Keratinocyte (primary cell): ENCODE data around the gene SIM1. TPM values are rescaled to one million over a fixed set of nuclear protein-coding genes. Genes with fewer than 3 reads are reported as not detected.

Experiments
- DNase-seq: peaks from one replicate; pipeline ENCODE4 v3.0.0-alpha.2; 2011; ENCODE audit warnings: low read depth, missing footprints, low spot score
- FAIRE-seq: peaks from 2 replicates; lab custom pipeline; 2011; peaks lifted over from hg19 to GRCh38; lab: Jason Lieb, UNC
- H2AFZ ChIP-seq: 2 replicates; pipeline ENCODE4 v1.6.0; 2012; ENCODE audit warnings: low read length, control low read depth, inconsistent platforms; ENCODE audit not compliant: control insufficient read depth
- H3K27ac ChIP-seq: 2 replicates; pipeline ENCODE4 v1.5.1; 2011; ENCODE audit warnings: low read length; ENCODE audit not compliant: control insufficient read depth, insufficient read depth
- H3K27me3 ChIP-seq: 3 replicates; pipeline ENCODE4 v1.6.0; 2011; ENCODE audit warnings: low read length; ENCODE audit not compliant: control insufficient read depth, insufficient read depth; ENCODE audit errors: extremely low read depth
- H3K36me3 ChIP-seq, 2 experiments: 2 replicates in 1 of 2; 3 replicates in 1 of 2; pipeline ENCODE4 v1.5.1; 2011; ENCODE audit warnings: low read length in 2 of 2, mild to moderate bottlenecking in 1 of 2; ENCODE audit not compliant: control insufficient read depth in 2 of 2, insufficient read depth in 2 of 2; ENCODE audit errors: extremely low read depth in 1 of 2
- H3K4me1 ChIP-seq: 3 replicates; pipeline ENCODE4 v1.5.1; 2011; ENCODE audit warnings: low read length; ENCODE audit not compliant: control insufficient read depth, insufficient read depth; ENCODE audit errors: extremely low read depth
- H3K4me2 ChIP-seq: 3 replicates; pipeline ENCODE4 v1.6.0; 2011; ENCODE audit warnings: low read depth, low read length; ENCODE audit not compliant: control insufficient read depth, insufficient read depth; ENCODE audit errors: extremely low read depth
- H3K4me3 ChIP-seq, 3 experiments: fragments of 200-600 bp in 1 of 3; sonication (generic) in 1 of 3; 2 replicates in 2 of 3; 3 replicates in 1 of 3; pipeline ENCODE4 v1.5.1; 2011 to 2016; ENCODE audit warnings: low read length in 3 of 3, mild to moderate bottlenecking in 3 of 3, control low read depth in 2 of 3, inconsistent platforms in 1 of 3, low read depth in 1 of 3, mixed read lengths in 1 of 3, mixed run types in 1 of 3, moderate library complexity in 1 of 3; ENCODE audit not compliant: control insufficient read depth in 2 of 3, insufficient read depth in 2 of 3; ENCODE audit errors: extremely low read depth in 1 of 3
- H3K79me2 ChIP-seq: 2 replicates; pipeline ENCODE4 v1.6.0; 2012; ENCODE audit warnings: low read length; ENCODE audit not compliant: control insufficient read depth, insufficient read depth
- H3K9ac ChIP-seq: 3 replicates; pipeline ENCODE4 v1.6.0; 2011; ENCODE audit warnings: low read length; ENCODE audit not compliant: control insufficient read depth, insufficient read depth; ENCODE audit errors: extremely low read depth
- H3K9me1 ChIP-seq: 3 replicates; pipeline ENCODE4 v1.6.0; 2011; ENCODE audit warnings: low read length; ENCODE audit not compliant: control insufficient read depth, insufficient read depth; ENCODE audit errors: extremely low read depth
- H3K9me3 ChIP-seq: 2 replicates; pipeline ENCODE4 v1.5.1; 2012; ENCODE audit warnings: low read depth, low read length; ENCODE audit not compliant: control insufficient read depth
- H4K20me1 ChIP-seq: 3 replicates; pipeline ENCODE4 v1.6.0; 2011; ENCODE audit warnings: low read length; ENCODE audit not compliant: control insufficient read depth, insufficient read depth; ENCODE audit errors: extremely low read depth
- EZH2 ChIP-seq: IDR thresholded peaks from one replicate; pipeline ENCODE4 v1.6.1; 2012; ENCODE audit warnings: inconsistent platforms, mild to moderate bottlenecking, low read length, moderate library complexity
- dilution Hi-C: fragments of 300-500 bp; cut with MboI; formaldehyde crosslinking; loops from one replicate; pipeline ENCODE4 v1.7.0; 2020; ENCODE audit warnings: low sequenced_read_pairs; ENCODE audit not compliant: extremely low pct_ligation_motif_present
- polyA plus RNA-seq, 5 experiments: library from polyadenylated mRNA; depleted of rRNA in 3 of 5; stranded (reverse) in 3 of 5; stranded (forward) in 1 of 5; unstranded in 1 of 5; fragments of >200 nt; gene quantifications; 1 replicate in 1 of 5; 2 replicates in 3 of 5; 3 replicates in 1 of 5; pipeline versions ENCODE4 v1.2.1 to v1.2.3, GENCODE V29; 2011 to 2012; ENCODE audit warnings: missing spikeins in 2 of 5, low read depth in 1 of 5, low replicate concordance in 1 of 5
- TF ChIP-seq, protein P1 (sequence below), 3 experiments: IDR thresholded peaks in 1 of 3; conservative IDR thresholded peaks in 1 of 3; optimal IDR thresholded peaks in 1 of 3; 2 replicates in 2 of 3; 3 replicates in 1 of 3; pipeline versions ENCODE3 to v1.5.1; 2011; ENCODE audit warnings: low read length in 3 of 3, mild to moderate bottlenecking in 3 of 3, moderate library complexity in 2 of 3, control low read depth in 1 of 3, inconsistent platforms in 1 of 3; ENCODE audit not compliant: insufficient read depth in 2 of 3; ENCODE audit errors: extremely low read depth in 1 of 3

Gene SIM1
- polyA plus RNA-seq, 1 donor (not counting 4 experiments of a cell fraction or from before 2014, with no cell fraction given): not detected

DNA sequence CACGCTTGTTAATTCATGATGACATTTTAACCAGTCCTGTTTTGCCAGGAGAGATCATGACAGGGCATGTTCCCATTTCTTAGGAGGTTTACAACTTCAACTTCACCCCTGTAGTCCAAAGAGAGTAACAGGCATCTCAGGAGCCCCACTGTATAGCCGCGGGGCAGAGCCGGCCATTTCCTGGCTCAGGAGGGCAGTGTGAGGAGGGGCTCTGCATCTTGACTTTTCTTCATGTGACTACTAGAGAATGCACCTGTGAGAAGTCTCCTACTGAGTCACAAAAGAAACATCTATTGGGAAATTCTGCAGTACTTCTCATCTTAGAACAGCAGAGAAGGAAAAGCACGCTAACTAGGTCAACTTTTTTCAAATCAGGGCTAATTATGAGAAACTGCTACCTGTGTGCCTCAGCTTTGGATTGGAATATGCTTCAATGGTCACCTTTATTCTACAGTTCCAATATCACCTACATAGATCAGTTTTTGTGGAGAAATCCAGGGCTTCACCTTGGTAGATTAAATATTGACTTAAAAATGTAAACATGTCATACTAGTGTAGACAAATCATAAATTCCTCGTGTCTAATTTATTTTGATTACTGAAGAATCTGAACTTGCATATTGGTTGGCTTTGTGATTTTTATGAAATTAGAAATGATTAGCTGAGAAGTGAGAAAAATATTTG is 28.6 kb upstream of the SIM1 start:
- peak; percentile 58 for FAIRE-seq

DNA sequence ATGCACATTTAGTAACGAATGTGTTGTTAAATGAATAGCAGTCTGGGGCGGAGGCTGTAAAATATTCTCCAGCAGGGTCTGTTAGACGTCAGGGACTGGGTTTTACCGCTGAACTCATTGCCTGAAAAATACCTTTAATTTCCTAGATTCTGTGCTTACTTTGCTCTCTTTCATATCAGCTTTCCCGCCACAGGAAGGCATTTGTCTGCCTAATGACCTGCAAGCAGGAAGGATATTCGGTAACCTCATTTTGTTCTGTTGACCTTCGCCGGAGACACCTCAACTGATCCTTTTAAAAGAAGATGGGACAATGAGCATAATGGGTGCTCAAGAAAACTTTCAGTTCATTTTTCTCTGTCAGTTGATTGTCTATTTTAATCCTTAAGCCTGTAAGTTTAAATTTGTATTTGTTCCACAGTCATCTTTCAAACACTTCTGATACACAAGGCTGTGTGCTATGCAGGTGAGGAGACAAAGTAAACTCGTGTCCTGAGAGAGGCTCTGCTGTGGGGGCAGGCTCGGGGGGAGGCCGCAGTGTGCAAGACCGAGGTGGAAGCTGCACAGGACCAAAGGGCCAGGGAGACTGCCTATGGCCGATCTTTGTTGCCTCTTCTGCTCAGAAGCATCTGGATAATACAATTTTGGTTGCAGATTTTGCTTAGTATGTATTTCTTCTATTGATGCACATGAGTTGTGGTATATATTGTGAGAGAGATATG is 27.4 kb upstream of the SIM1 start:
- H2AFZ ChIP-seq: no peak overlapping the region
- dilution Hi-C loops: no loop called here
- DNase-seq (no peak), FAIRE-seq (no peak)
- H3K27ac ChIP-seq: no peak overlapping the region
- H3K4me2 ChIP-seq: no peak overlapping the region
- no peaks in the 10 kb centered on the region for H3K9me3 ChIP-seq
- H3K9me1 ChIP-seq: no peaks in the 10 kb centered on the region
- no peaks in the 10 kb centered on the region for H3K79me2 ChIP-seq
- H3K4me3 ChIP-seq: no peak overlapping the region
- TF ChIP-seq, protein P1, sequence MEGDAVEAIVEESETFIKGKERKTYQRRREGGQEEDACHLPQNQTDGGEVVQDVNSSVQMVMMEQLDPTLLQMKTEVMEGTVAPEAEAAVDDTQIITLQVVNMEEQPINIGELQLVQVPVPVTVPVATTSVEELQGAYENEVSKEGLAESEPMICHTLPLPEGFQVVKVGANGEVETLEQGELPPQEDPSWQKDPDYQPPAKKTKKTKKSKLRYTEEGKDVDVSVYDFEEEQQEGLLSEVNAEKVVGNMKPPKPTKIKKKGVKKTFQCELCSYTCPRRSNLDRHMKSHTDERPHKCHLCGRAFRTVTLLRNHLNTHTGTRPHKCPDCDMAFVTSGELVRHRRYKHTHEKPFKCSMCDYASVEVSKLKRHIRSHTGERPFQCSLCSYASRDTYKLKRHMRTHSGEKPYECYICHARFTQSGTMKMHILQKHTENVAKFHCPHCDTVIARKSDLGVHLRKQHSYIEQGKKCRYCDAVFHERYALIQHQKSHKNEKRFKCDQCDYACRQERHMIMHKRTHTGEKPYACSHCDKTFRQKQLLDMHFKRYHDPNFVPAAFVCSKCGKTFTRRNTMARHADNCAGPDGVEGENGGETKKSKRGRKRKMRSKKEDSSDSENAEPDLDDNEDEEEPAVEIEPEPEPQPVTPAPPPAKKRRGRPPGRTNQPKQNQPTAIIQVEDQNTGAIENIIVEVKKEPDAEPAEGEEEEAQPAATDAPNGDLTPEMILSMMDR (optimal IDR thresholded peaks at IDR 0.05 in 1 of 3, IDR thresholded peaks at IDR 0.05 in 1 of 3, conservative IDR thresholded peaks at IDR 0.05 in 1 of 3; ENCODE audit: extremely low read depth in 1 of 3, insufficient read depth in 2 of 3, low read length in 3 of 3): no peak
- no peak for TF ChIP-seq EZH2
- H3K36me3 ChIP-seq: no peaks in the 10 kb centered on the region
- no peaks in the 10 kb centered on the region for H4K20me1 ChIP-seq
- no peak overlapping the region for H3K9ac ChIP-seq
- H3K4me1 ChIP-seq: peaks cover 8% of the 10 kb centered on the region
- H3K27me3 ChIP-seq: no peaks in the 10 kb centered on the region

More for the DNA sequence above, 28.6 kb upstream of the SIM1 start:
- no peaks in the 10 kb centered on the region for H4K20me1 ChIP-seq
- no peaks in the 10 kb centered on the region for H3K9me1 ChIP-seq
- TF ChIP-seq, protein P1 (optimal IDR thresholded peaks at IDR 0.05 in 1 of 3, IDR thresholded peaks at IDR 0.05 in 1 of 3, conservative IDR thresholded peaks at IDR 0.05 in 1 of 3; ENCODE audit: extremely low read depth in 1 of 3, insufficient read depth in 2 of 3, low read length in 3 of 3): no peak
- no peak for TF ChIP-seq EZH2
- no peaks in the 10 kb centered on the region for H3K27me3 ChIP-seq
- dilution Hi-C loops: no loop called here
- no peak overlapping the region for H2AFZ ChIP-seq
- no peaks in the 10 kb centered on the region for H3K79me2 ChIP-seq
- H3K9ac ChIP-seq: no peak overlapping the region
- peaks cover 8% of the 10 kb centered on the region for H3K4me1 ChIP-seq
- peak overlapping the region; percentile 29 for H3K4me2 ChIP-seq
- no peak overlapping the region for H3K4me3 ChIP-seq
- no peaks in the 10 kb centered on the region for H3K9me3 ChIP-seq
- H3K36me3 ChIP-seq: no peaks in the 10 kb centered on the region
- DNase-seq: peak; percentile 26
- H3K27ac ChIP-seq: no peak overlapping the region
